Uterus (tissue), 2 donors: ENCODE data around the gene PIERCE2.
"Not testable (repeated sequence)": the region's sequence is repeated elsewhere in the genome, so short reads cannot be mapped to it uniquely, and the experiment has no call there.

Source experiments
- CTCF ChIP-seq, 4 experiments: fragments of 200-600 bp in 2 of 4; fragments of 450-650 bp in 2 of 4; sonication (generic) in 2 of 4; IDR thresholded peaks; one replicate each; pipeline ENCODE4 v1.5.1; 2016 to 2019; ENCODE audit warnings: antibody characterized with exemption in 4 of 4, mild to moderate bottlenecking in 2 of 4, moderate library complexity in 1 of 4
- POLR2A ChIP-seq, 2 donors: fragments of 450-650 bp; IDR thresholded peaks; one replicate each; pipeline ENCODE4 v1.6.1; 2016; ENCODE audit warnings: antibody characterized with exemption in 2 of 2, mild to moderate bottlenecking in 1 of 2, moderate library complexity in 1 of 2

DNA sequence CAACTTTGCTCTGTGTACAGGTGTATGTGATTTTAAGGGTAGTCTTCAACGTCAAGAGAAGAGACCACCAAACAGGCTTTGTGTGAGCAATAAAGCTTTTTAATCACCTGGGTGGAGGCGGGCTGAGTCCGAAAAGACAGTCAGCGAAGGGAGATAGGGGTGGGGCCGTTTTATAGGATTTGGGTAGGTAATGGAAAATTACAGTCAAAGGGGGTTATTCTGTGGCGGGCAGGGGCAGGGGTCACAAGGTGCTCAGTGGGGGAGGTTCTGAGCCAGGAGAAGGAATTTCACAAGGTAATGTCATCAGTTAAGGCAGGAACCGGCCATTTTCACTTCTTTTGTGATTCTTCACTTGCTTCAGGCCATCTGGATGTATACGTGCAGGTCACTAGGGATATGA lies 9.4 kb downstream of the PIERCE2 start:
- not testable (repeated sequence) for TF ChIP-seq CTCF, POLR2A (IDR thresholded peaks at IDR 0.05)
